ENCODE results near the gene ACTMAP.
"Not testable (repeated sequence)": the region's sequence is repeated elsewhere in the genome, so short reads cannot be mapped to it uniquely, and the experiment has no call there.

The ACTMAP gene, protein sequence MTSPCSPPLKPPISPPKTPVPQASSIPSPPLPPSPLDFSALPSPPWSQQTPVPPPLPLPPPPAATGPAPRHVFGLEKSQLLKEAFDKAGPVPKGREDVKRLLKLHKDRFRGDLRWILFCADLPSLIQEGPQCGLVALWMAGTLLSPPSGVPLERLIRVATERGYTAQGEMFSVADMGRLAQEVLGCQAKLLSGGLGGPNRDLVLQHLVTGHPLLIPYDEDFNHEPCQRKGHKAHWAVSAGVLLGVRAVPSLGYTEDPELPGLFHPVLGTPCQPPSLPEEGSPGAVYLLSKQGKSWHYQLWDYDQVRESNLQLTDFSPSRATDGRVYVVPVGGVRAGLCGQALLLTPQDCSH

DNA sequence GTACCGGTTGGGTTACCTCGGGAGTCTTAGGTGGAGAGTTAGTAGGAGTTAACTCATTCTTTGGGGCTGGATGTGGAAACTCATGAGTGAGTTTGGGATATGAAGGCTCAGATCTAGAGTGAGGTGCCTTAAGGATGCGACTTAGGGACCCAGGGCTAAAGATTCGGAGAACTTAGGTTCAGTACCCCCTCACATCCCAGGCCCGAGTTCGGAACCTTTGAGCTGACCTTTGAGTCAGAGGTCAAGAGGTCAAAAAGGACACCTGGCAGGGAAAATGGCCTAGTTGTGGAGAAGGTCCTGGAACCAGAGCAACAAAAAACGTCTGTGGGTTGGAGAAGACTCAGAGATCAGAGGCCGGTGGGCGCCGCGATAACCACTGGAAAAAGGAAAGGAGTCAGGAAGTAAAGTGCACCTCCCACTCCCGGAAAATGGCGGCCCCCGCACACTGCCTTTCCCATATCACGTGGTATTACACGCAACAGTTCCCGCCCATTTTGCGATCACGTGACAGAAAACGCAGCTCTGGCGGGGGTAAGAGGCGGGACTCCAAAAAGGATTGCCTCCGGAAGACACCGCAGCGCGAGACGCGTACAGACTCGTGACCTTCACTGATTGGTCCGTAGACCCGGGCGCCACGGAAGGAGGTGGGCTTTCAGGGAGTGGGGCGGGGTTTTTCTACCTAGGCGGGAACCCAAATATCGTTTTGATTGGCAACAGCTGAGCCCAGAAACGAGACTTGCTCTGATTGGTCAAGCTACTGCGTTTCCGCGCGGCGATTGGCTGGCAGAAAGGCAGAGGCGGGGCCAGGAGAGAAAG lies at the start of gene ACTMAP:
Gene ACTMAP (minus strand): TSS at position 420 of the 816 bp plus-strand sequence. CDS start 674 bp downstream, outside the sequence.
- peak; percentile 100 for DNase-seq (ENCODE audit: low read depth)

DNA sequence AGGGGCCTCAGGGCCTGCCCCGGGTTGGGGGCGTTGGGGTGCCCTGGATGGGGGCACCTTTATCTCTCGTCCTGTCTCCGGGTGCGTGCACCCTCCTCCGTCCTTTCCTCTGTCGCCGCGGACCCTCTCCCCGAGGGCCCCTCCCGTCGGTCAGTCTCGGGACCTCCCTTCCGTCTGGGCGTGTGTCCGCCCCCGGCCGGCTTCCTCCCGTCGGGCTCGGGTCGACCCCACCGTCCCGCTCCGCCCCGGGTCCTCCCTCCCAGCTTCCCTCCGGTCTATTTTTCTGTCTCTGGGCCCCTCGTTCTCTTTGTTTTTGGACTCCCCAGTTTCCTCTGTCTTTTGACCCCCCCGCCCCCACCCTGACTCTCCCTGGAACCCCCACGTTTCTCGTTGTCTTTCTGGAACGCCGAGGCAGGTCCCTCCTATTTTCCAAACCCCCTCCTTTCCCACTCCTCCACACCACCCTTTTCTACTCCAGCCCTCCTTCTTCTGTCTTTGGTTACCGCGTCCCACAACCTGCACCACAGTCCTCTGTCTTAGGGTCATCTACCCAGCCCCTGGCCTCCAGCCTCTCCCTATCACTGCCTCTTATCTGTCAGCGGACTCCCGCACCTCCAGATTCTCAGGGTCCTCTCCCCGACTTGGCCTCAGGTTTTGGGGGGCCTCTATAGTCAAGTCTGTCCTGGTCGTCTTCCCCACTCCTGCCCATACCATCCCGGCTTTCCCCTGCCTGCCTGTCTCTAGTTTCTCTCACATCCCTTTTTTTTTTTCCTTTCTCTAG lies 49.5 kb upstream of the ACTMAP start:
- no peak for DNase-seq (ENCODE audit: low read depth)

DNA sequence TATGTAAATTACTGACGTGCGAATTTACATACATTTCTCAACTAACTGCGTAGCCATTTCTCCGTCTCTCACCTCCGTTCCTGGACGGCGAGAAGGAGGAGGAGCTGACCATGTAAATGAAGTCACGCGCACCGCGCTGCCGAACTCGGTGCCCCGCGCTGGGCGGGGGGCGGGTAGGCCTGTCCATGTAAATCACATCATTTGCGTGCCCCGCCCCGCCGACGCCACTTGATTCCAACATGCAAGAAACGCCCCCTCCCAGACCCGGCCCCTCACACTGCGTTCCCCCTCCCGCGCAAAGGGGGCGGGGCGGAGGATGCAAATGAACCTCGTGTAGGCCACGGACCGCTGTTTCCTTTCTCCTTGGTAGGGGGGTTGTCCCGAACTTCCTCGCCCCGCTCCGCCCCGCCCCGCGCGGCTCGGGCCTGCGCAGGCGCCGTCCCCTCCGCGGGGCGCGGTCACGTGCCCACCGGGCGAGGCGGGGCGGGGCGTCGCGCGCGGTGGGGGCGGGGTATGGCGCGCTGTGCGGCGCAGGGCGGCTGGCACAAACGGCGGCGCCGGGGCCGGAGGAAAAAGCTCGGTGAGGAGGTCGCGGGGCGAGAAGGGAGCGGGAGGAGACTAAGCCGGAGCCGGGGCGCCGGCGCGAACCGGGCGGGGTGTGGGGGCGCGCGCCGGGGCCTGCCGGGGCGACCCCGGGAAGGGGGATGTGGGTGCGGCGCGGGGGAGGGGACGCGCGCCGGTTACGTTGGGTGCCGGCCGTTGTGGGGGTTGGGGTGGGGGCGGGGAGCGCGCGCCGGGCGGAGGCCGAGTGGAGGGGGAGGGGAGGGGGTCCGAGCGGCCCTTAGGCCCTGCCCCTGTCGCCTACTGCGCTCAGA lies 48.6 kb upstream of the ACTMAP start, which contains the start of gene EGLN2:
Gene EGLN2 (plus strand): TSS at position 509 of the 875 bp plus-strand sequence. CDS start 1,382 bp downstream, outside the sequence.
- peak; percentile 99 for DNase-seq (ENCODE audit: low read depth)

DNA sequence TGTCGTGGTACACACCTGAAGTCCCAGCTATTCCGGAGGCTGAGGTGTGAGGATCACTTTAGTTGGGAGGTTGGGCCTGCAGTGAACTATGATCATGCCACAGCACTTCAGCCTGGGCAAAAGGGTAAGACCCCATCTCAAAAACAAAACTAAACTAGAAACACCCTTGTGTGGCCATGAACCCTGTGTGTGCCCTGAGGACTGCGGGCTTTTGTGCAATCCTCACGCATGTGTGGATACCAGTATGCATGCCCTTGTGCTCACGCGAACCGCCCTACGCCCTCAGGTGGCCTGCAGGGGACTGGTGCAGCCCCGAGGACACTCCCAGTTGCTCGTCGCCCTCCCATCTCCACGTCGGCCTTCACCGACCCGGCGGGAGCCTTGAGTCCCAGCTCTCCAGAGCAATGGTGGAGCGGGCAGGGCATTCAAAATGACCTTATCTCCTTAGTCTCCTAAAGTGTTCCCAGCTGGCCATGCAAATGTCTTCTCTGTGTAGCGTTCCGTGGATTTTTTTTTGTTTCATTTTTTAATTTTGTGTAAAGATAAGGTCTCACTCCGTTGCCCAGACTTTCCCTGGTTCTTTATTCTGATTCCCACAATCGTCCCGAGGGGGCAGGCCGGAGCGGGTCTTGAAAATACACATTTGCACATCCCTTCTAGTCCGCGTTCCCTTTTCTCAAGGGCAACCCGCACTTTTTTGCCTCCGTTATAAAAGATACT lies 47.8 kb upstream of the ACTMAP start:
- DNase-seq (ENCODE audit: low read depth), result no peak

DNA sequence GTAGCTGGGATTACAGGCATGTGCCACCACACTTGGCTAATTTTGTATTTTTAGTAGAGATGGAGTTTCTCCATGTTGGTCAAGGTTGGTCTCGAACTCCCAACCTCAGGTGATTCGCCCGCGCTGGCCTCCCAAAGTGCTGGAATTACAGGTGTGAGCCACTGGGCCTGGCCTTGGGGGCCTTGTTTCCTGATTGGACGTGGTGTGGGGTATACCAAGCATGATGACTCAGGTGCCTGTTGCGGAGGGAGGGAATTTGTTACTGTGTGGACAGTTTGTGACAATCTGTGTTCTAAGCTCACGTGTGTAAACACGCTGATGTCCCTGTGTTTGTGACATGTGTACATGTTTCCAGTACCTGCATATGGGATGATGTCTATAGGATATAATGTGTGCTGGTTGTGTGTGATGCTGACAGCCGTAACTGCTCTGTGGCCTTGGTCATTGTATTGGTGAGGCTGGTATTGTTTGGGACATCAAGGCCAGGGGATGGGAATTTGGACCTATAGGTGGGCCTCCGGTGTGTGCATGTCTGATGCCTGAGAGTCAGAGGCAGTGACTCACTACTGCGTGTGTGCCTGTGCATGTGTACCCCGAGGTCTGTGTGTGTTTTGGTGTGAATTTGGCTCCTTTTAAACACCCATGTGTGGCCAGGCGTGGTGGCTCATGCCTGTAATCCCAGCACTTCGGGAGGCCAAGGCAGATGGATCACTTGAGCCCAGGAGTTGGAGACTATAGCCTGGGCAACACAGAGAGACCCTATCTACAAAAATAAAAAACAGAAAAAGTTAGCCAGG lies 47.1 kb upstream of the ACTMAP start:
- no peak for DNase-seq (ENCODE audit: low read depth)

DNA sequence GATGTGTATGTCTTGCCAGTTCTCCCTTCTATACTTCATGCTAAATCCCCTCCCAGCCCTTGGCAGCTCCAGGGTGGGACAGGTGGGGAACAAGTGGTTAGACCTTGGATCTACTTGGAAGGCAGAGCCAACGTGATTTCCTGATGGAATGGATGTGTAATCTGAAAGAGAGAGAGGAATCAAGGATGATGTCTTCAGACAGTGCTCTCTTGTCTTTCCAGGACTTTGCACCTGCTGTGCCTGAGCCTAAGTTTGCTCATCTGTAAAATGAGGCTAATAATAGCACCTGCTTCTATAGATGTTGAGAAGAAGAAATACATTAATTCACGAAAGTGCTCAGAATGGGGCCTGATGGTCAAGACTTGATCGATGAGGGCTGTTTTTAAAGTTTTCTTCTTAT lies 41.7 kb upstream of the ACTMAP start:
- DNase-seq (ENCODE audit: low read depth), result no peak

DNA sequence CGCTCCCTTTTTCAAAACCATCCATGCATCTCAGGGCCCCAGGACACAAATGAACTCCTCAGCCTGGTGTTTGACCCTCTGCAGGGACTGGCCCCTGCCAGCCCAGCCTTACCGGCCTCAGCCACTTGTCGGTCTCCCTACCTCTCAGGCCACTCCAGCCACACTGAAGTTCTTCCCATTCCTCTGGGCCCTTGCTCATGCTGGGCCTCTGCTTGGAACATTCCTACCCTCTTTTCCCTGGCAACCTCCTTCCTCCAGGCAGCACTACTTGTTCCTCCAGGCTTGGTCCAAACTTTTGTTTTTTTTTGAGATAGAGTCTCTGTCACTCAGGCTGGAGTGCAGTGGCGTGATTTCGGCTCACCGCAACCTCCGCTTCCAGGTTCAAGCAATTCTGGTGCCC lies 41.1 kb upstream of the ACTMAP start:
- no peak for DNase-seq (ENCODE audit: low read depth)

DNA sequence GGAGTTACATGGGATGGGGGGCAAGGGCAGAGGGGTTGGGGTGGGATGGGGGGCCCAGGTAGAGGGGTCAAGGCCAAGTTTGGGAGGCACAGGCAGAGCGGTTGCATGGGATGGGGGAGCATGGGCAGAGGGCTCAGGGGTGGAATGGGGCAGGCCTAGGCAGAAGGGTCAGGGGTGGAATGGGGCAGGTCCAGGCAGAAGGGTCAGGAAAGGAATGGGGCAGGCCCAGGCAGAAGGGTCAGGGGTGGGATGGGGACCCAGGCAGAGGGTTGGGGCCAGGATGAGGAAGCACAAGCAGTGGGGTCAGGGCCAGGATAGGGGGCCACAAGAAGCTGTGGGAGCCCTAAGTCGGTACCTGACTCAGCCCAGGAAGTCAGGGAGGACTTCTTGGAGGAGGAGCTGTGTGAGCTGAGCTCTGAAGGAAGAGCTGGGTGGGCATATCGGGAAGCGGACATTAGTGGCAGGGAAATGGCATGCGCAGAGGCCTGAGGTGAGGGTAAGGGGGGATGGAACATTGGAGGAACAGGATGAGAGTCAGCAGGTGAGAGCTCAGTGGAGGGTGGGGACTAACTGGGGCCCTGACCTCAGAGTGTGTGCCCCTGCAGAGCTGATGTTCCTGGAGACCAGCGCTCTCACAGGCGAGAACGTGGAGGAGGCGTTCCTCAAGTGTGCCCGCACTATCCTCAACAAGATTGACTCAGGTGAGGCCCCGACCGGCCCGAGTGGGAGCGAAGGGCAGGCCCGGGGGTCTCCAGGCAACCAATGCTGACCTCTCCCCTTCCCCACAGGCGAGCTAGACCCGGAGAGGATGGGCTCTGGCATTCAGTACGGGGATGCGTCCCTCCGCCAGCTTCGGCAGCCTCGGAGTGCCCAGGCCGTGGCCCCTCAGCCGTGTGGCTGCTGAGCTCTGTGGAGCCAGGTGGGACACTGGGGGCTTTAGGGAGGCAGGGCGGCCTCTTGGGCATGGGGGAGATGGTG lies 36.1 kb upstream of the ACTMAP start:
- DNase-seq (ENCODE audit: low read depth), result no peak

DNA sequence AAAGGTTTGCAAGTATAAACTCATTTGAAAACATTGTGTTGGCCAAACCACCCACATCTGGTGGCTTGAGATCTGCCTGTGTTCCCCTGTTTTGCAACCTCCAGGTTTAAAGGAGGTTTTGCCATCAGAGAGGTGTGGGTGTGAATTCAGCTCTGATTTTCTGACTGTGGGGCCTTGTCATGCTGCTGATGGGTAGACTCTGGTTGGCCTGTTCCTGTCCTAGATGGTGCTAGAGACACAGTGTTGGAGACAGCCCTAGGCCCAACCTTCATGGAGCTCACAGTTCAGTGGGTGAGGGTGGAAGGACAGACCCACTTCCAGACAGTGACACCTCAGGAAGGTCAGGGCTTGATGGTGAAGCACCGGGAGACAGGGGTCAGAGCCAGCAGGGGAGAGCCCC lies 35.2 kb upstream of the ACTMAP start:
- no peak for DNase-seq (ENCODE audit: low read depth)

DNA sequence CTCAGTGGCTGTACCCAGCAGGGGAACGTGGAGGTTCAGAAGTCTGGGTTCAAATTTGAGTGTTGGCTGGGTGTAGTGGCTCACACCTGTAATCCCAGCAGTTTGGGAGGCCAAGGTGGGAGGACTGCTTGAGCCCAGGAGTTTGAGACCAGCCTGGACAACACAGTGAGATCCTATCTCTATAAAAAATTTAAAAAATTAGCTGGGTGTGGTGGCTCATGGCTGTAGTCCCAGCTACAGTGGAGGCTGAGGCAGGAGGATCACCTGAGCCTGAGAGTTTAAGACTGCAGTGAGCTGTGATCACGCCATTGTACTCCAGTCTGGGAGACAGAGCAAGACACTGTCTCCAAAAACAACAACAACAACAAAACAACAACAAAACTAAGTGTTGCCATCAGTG lies 33.9 kb upstream of the ACTMAP start:
- DNase-seq (ENCODE audit: low read depth), result not testable (repeated sequence)

DNA sequence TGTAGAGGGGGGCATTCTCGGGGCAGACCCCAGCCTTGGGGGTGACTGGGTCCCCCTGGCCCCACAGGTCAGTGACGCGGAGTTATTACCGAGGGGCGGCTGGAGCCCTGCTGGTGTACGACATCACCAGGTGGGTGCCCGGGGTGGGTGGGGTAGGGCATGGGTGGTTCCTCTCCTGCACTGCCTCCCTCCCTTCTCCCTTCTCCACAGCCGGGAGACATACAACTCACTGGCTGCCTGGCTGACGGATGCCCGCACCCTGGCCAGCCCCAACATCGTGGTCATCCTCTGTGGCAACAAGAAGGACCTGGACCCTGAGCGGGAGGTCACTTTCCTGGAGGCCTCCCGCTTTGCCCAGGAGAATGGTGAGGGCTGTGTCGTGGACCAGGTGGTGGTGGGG lies 33.4 kb upstream of the ACTMAP start:
- DNase-seq (ENCODE audit: low read depth), result no peak

DNA sequence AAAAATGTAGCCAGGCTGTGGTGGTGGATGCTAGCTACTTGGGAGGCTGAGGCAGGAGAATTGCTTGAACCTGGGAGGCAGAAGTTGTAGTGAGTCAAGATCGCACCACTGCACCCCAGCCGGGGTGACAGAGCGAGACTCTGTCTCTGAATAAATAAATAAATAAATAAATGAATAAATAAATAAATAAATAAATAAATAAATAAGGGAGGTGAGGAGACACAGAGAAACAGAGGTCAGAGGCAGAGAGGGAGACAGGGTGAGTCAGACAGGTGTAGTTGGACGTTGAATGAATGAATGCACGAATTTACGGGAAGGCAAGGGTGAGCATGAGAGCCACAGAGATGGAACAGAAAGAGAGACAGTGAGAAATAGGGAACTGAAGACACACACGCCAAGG lies 30.9 kb upstream of the ACTMAP start:
- no peak for DNase-seq (ENCODE audit: low read depth)

DNA sequence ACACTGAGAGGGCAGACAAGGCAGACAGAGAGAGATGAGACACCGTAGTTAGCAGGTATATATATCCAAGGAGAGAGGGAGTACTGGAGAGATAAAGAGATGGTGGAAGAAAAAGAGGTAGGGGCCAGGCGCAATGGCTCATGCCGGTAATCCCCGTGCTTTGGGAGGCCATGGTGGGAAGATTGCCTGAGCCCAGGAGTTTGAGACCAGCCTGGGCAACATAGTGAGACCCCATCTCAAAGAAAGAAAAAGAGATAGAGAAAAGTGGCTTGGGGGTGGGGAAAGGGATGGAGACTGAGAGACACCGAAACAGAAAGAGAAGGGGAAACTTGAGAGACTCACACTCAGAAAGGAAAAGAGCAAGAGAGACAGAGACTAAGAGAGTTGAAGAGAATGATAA lies 30.3 kb upstream of the ACTMAP start:
- DNase-seq (ENCODE audit: low read depth), result no peak

DNA sequence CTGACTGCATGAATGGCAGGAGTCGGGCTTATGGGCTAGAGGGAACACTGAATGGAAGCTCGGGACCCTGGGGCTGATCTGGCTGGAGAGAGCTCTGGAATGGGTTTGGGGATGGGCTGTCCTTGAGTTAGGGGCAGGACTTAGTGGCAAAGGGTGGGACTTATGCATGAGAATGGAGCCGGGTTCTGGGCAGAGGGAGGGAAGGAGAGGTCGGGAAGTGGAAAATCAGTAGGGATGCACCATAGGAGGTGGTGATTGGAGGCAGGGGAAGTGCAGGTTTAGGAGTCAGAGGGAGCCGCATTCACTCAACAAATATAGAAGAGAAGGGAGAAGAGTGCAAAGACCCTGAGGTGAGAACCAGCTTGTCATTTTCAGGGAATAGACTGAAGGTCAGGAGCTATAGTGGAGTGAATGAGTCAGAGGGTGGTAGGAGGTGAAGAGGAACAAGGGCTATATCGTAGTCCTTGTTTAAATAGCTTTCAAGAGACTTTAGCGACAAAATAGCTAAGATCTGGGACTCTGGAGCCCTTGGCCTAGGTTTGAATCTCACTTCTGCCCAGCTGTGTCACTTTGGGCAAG lies 28.5 kb upstream of the ACTMAP start:
- DNase-seq (ENCODE audit: low read depth), result no peak

DNA sequence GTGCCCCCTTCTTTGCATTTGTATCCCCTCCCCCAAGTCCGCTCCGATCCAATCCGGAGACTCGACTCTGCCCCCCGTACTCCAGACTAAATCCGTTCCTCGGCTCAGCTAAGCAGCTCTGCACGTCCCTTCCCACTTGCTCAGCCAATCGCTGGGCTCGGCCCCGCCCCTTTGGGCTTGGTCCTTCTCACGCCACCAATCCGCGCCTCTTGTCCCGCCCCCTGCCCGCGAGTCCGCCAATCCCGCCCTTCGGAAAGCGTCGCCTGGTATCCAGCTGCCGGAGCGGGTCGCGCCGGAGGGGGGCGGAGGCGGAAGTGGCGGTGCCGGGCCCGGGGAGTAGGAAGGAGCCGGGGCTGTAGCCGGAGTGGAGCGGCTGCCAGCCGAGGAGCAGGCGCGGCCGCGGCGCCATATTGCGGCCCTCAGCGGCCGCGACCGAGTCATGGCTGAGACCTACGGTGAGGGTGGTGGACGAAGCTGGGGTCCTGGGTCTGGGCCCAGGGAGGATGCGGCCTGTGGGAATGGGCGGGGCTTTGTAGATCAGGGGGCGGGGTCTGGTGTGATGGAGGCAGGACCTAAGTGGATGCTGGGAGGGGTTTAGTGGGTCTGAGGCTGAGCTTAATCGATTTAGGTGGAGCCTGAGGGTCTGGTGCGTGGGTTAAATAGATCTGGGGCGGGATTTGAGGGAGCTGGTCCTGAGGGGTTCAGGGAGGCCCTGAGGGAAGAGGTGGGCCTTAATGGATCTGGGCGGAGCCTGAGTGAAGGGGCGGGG lies 27.8 kb upstream of the ACTMAP start, which contains the start of gene RAB4B:
Gene RAB4B (plus strand): TSS at position 311 of the 769 bp plus-strand sequence. CDS start 129 bp downstream, at position 440.
- DNase-seq (ENCODE audit: low read depth), result peak; percentile 100

DNA sequence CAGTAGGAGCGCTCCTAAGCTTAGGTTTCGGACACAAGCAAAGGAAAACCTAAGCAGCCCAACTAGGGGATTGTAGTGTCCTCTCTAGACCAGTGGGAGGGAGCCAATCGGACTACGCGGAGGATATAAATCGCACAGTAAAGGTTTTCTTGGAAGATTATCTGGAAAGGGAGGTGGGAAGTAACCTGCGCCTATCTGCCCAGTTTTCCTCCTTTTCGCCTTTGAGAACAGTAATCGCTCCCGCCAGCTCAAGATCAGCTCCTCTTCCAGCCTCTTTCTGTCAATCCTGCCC lies 27.3 kb upstream of the ACTMAP start:
- DNase-seq (ENCODE audit: low read depth), result no peak

DNA sequence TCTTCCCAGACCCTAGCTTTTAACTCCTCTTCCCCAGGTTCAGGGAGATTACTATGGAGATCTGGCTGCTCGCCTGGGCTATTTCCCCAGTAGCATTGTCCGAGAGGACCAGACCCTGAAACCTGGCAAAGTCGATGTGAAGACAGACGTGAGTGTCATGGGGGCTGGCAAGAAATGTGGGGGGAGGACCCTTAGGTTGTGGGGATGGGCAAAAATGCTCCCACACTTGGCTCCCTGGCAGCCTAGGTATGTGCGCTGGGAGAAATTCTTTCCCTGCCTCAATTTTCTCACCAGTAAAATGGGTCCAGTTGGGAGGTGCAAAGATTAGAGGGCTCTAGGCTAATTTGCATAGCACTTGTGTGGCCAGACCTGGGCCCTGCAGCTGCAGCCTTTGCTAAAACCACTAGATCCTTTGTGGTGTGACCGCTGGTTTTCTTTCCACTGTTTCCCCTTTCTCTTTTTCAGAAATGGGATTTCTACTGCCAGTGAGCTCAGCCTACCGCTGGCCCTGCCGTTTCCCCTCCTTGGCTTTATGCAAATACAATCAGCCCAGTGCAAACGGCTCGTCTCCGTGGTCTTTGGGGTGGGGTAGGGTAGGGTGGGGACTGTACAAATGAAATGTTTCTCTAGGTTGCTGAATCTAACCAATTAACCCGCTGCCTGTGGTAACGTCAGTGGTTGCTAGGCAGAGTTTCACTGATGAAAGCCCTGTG lies 26.8 kb upstream of the ACTMAP start:
- DNase-seq (ENCODE audit: low read depth), result peak; percentile 88

Data from fibroblast of the conjunctiva (primary cell).